GM23338 (cell line): ENCODE results near the gene THY1. TPM values are rescaled to one million over a fixed set of nuclear protein-coding genes. Genes with fewer than 3 reads are reported as not detected.
A peak's percentile ranks its signal among the peaks of the same experiment; 100 is the strongest.

Experiments used
- ATAC-seq: fragments of 200-7000 bp; cut with Tn5 transposase; 3 replicates; pipeline ENCODE4 v1.9.1; 2020
- DNase-seq: peaks from one replicate; pipeline ENCODE4 v3.0.0-alpha.2; 2015; ENCODE audit warnings: low spot score
- H2AFZ ChIP-seq: fragments of 200-600 bp; sonication (generic); 2 replicates; pipeline ENCODE4 v1.8.0; 2016; ENCODE audit warnings: antibody characterized with exemption, mild to moderate bottlenecking, moderate library complexity
- H3F3A ChIP-seq: fragments of 200-600 bp; sonication (generic); replicated peaks from 2 replicates; pipeline ENCODE4 v1.8.0; 2017; ENCODE audit warnings: antibody characterized with exemption, mixed run types, low read depth
- H3K27ac ChIP-seq: fragments of 200-600 bp; sonication (generic); 2 replicates; pipeline ENCODE4 v1.6.1; 2016; ENCODE audit warnings: low read depth
- H3K27me3 ChIP-seq: fragments of 200-600 bp; sonication (generic); 2 replicates; pipeline ENCODE4 v1.8.0; 2016; ENCODE audit warnings: mild to moderate bottlenecking, mixed run types, moderate library complexity; ENCODE audit not compliant: insufficient read depth
- H3K36me3 ChIP-seq: fragments of 200-600 bp; sonication (generic); 2 replicates; pipeline ENCODE4 v1.8.0; 2016; ENCODE audit warnings: mild to moderate bottlenecking; ENCODE audit not compliant: insufficient read depth
- H3K4me1 ChIP-seq: fragments of 200-600 bp; sonication (generic); 2 replicates; pipeline ENCODE4 v1.8.0; 2016; ENCODE audit warnings: mild to moderate bottlenecking, moderate library complexity; ENCODE audit not compliant: insufficient read depth
- H3K4me2 ChIP-seq: fragments of 200-600 bp; sonication (generic); 2 replicates; pipeline ENCODE4 v1.7.1; 2017; ENCODE audit warnings: mixed run types
- H3K4me3 ChIP-seq: fragments of 200-600 bp; sonication (generic); 2 replicates; pipeline ENCODE4 v1.6.1; 2016; ENCODE audit warnings: mixed run types
- H3K79me2 ChIP-seq: fragments of 200-600 bp; sonication (generic); replicated peaks from 2 replicates; pipeline ENCODE4 v1.8.0; 2017; ENCODE audit warnings: mild to moderate bottlenecking; ENCODE audit not compliant: insufficient read depth
- H3K9me2 ChIP-seq: fragments of 200-600 bp; sonication (generic); 2 replicates; pipeline ENCODE4 v1.8.0; 2017; ENCODE audit not compliant: insufficient read depth
- H4K20me1 ChIP-seq: fragments of 200-600 bp; sonication (generic); replicated peaks from 2 replicates; pipeline ENCODE4 v1.8.0; 2017; ENCODE audit warnings: mild to moderate bottlenecking; ENCODE audit not compliant: insufficient read depth
- H3K27ac Mint-ChIP-seq: 2 replicates; pipeline ENCODE4 v1.8.0; 2020; ENCODE audit warnings: inconsistent platforms, mild to moderate bottlenecking, moderate library complexity, mixed read lengths
- H3K27me3 Mint-ChIP-seq: 3 replicates; pipeline ENCODE4 v1.8.0; 2022; ENCODE audit warnings: low read depth, mild to moderate bottlenecking, moderate library complexity, mixed read lengths, inconsistent platforms; ENCODE audit not compliant: insufficient read depth, poor library complexity
- H3K36me3 Mint-ChIP-seq: 3 replicates; pipeline ENCODE4 v1.8.0; 2021; ENCODE audit warnings: low read depth, mild to moderate bottlenecking, inconsistent platforms, moderate library complexity, mixed read lengths
- H3K4me1 Mint-ChIP-seq: 3 replicates; pipeline ENCODE4 v1.8.0; 2020; ENCODE audit warnings: mild to moderate bottlenecking, inconsistent platforms, mixed read lengths
- H3K4me3 Mint-ChIP-seq: 3 replicates; pipeline ENCODE4 v1.8.0; 2021; ENCODE audit warnings: moderate library complexity, mild to moderate bottlenecking, inconsistent platforms, mixed read lengths
- H3K9me3 Mint-ChIP-seq: 3 replicates; pipeline ENCODE4 v1.8.0; 2020; ENCODE audit warnings: moderate library complexity, mild to moderate bottlenecking, inconsistent platforms, mixed read lengths
- CREB1 ChIP-seq: fragments of 250-450 bp; sonication (Bioruptor Pico); IDR thresholded peaks from 2 replicates; pipeline ENCODE4 v1.5.0; 2020; ENCODE audit warnings: low read depth, mild to moderate bottlenecking, moderate library complexity
- EZH2 ChIP-seq: fragments of 200-600 bp; sonication (generic); IDR thresholded peaks from one replicate; pipeline ENCODE4 v1.8.0; 2017; ENCODE audit warnings: antibody characterized with exemption, mild to moderate bottlenecking, low read depth; ENCODE audit not compliant: unreplicated experiment
- EZH2phosphoT487 ChIP-seq: fragments of 200-600 bp; sonication (generic); IDR thresholded peaks from one replicate; pipeline ENCODE4 v1.8.1; 2018; ENCODE audit warnings: antibody characterized with exemption; ENCODE audit not compliant: unreplicated experiment
- JUNB ChIP-seq: IDR thresholded peaks from one replicate; pipeline ENCODE4 v1.6.1; 2016; ENCODE audit warnings: antibody characterized with exemption; ENCODE audit not compliant: unreplicated experiment
- NANOG ChIP-seq: IDR thresholded peaks from 2 replicates; pipeline ENCODE4 v1.6.1; 2016; ENCODE audit warnings: antibody characterized with exemption, borderline replicate concordance
- POLR2AphosphoS5 ChIP-seq: IDR thresholded peaks from 2 replicates; pipeline ENCODE4 v1.6.1; 2016; ENCODE audit warnings: antibody characterized with exemption, low read depth
- STAT1 ChIP-seq: IDR thresholded peaks from one replicate; pipeline ENCODE4 v1.6.1; 2016; ENCODE audit warnings: antibody characterized with exemption; ENCODE audit not compliant: unreplicated experiment
- ZNF114 ChIP-seq: fragments of 250-450 bp; sonication (Bioruptor Pico); IDR thresholded peaks from 2 replicates; pipeline ENCODE4 v1.5.0; 2020; ENCODE audit warnings: mild to moderate bottlenecking, moderate library complexity
- ZNF331 ChIP-seq: fragments of 250-450 bp; sonication (Bioruptor Pico); IDR thresholded peaks from 2 replicates; pipeline ENCODE4 v1.5.0; 2020; ENCODE audit warnings: low read depth, mild to moderate bottlenecking, moderate library complexity
- polyA plus RNA-seq: library from polyadenylated mRNA; unstranded; fragments of >200 nt; fragmentation: Nextera tagmentation; extraction: Ambion mirVana; gene quantifications from 2 replicates; pipeline ENCODE4 v1.2.1, GENCODE V29; 2016
- total RNA-seq: library from RNA; depleted of rRNA; stranded (reverse); fragments of >200 nt; shearing (Covaris generic); gene quantifications from 2 replicates; pipeline ENCODE4 v1.2.3, GENCODE V29; 2014
- TF ChIP-seq, protein P1 (sequence below), 2 experiments: fragments of 200-600 bp in 1 of 2; sonication (generic) in 1 of 2; conservative IDR thresholded peaks; 2 replicates each; pipeline versions ENCODE4 v1.5.1 to v1.6.1; 2016 to 2017; ENCODE audit warnings: antibody characterized with exemption in 2 of 2, low read depth in 2 of 2, mild to moderate bottlenecking in 2 of 2, moderate library complexity in 1 of 2
- TF ChIP-seq, protein P2 (sequence below): IDR thresholded peaks from 2 replicates; pipeline ENCODE4 v1.6.1; 2016; ENCODE audit warnings: antibody characterized with exemption
- TF ChIP-seq, protein P3 (sequence below): IDR thresholded peaks from one replicate; pipeline ENCODE4 v1.6.1; 2018; ENCODE audit warnings: antibody characterized with exemption; ENCODE audit not compliant: unreplicated experiment

Gene THY1
- total and polyA plus RNA-seq, 2 experiments from 2014 or later = 490 to 597 TPM

DNA sequence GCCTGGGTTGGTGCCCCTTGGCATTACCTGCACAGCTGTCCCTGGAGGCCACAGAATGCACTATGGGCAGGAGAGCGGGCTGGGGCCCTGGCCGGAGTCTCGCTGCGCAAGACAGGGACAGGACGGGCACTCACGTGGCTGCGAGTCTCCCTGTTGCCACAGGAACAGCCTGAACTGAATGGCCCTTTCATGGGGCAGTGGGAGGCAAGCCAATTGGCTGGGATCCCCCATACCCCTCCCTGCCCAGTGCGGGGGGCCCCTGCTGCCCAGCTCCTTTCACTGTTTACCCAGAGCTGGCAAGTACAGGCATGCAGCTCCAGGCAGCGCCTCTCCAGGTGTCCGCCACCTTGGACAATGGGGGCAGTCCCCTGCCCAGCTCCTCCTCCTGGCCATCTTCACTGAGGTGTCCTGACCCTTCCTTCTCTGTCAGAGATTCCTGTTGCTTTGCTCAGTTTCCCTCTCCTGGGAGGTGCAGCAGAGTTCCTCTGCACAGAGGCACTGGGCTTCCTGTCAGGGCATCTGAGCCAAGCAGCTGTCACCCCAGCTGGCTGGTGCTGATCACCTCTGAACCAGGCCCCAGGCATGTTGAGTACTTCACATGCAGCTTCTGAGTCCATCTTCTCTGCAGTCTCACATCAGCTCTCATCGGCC, 46.6 kb downstream of the THY1 start:
- Histone ChIP-seq H3K4me1 (peaks cover 51% of the 10 kb centered on the region), H3K27me3 (peaks cover 21% of the 10 kb centered on the region), H3K79me2 (no peaks in the 10 kb centered on the region), H3K27ac (no peak overlapping the region), H2AFZ (no peak overlapping the region), H3K36me3 (no peaks in the 10 kb centered on the region), H3K9me2 (no peaks in the 10 kb centered on the region), H3F3A (peaks cover 10% of the 10 kb centered on the region; the same call in 1 of the 2 replicates), H3K4me3 (no peak overlapping the region), H3K4me2 (peak overlapping the region; percentile 53; the same call in 1 of the 2 replicates), H4K20me1 (no peaks in the 10 kb centered on the region)
- Mint-ChIP-seq H3K4me3 (no peak overlapping the region; the same call in 2 of the 3 replicates), H3K9me3 (no peaks in the 10 kb centered on the region), H3K4me1 (peaks cover 62% of the 10 kb centered on the region), H3K27me3 (peaks cover 28% of the 10 kb centered on the region), H3K36me3 (no peaks in the 10 kb centered on the region), H3K27ac (no peak overlapping the region)
- ATAC-seq (no peak), DNase-seq (no peak)
- TF ChIP-seq, protein P1, sequence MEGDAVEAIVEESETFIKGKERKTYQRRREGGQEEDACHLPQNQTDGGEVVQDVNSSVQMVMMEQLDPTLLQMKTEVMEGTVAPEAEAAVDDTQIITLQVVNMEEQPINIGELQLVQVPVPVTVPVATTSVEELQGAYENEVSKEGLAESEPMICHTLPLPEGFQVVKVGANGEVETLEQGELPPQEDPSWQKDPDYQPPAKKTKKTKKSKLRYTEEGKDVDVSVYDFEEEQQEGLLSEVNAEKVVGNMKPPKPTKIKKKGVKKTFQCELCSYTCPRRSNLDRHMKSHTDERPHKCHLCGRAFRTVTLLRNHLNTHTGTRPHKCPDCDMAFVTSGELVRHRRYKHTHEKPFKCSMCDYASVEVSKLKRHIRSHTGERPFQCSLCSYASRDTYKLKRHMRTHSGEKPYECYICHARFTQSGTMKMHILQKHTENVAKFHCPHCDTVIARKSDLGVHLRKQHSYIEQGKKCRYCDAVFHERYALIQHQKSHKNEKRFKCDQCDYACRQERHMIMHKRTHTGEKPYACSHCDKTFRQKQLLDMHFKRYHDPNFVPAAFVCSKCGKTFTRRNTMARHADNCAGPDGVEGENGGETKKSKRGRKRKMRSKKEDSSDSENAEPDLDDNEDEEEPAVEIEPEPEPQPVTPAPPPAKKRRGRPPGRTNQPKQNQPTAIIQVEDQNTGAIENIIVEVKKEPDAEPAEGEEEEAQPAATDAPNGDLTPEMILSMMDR (conservative IDR thresholded peaks at IDR 0.05; ENCODE audit: low read depth in 2 of 2) = no peak
- TF ChIP-seq ZNF331 (CRISPR knock-in tag) (no peak), NANOG (no peak), EZH2 (no peak), EZH2phosphoT487 (no peak), ZNF114 (CRISPR knock-in tag) (no peak), JUNB (no peak), POLR2AphosphoS5 (no peak), STAT1 (no peak), CREB1 (CRISPR knock-in tag) (no peak)
- TF ChIP-seq, protein P2, sequence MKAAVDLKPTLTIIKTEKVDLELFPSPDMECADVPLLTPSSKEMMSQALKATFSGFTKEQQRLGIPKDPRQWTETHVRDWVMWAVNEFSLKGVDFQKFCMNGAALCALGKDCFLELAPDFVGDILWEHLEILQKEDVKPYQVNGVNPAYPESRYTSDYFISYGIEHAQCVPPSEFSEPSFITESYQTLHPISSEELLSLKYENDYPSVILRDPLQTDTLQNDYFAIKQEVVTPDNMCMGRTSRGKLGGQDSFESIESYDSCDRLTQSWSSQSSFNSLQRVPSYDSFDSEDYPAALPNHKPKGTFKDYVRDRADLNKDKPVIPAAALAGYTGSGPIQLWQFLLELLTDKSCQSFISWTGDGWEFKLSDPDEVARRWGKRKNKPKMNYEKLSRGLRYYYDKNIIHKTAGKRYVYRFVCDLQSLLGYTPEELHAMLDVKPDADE = no peak
- TF ChIP-seq, protein P3, sequence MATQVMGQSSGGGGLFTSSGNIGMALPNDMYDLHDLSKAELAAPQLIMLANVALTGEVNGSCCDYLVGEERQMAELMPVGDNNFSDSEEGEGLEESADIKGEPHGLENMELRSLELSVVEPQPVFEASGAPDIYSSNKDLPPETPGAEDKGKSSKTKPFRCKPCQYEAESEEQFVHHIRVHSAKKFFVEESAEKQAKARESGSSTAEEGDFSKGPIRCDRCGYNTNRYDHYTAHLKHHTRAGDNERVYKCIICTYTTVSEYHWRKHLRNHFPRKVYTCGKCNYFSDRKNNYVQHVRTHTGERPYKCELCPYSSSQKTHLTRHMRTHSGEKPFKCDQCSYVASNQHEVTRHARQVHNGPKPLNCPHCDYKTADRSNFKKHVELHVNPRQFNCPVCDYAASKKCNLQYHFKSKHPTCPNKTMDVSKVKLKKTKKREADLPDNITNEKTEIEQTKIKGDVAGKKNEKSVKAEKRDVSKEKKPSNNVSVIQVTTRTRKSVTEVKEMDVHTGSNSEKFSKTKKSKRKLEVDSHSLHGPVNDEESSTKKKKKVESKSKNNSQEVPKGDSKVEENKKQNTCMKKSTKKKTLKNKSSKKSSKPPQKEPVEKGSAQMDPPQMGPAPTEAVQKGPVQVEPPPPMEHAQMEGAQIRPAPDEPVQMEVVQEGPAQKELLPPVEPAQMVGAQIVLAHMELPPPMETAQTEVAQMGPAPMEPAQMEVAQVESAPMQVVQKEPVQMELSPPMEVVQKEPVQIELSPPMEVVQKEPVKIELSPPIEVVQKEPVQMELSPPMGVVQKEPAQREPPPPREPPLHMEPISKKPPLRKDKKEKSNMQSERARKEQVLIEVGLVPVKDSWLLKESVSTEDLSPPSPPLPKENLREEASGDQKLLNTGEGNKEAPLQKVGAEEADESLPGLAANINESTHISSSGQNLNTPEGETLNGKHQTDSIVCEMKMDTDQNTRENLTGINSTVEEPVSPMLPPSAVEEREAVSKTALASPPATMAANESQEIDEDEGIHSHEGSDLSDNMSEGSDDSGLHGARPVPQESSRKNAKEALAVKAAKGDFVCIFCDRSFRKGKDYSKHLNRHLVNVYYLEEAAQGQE = no peak
